Mesodermal cell (in vitro differentiated cells): ENCODE results near the gene SGO2.

Experiments used
- H3K27ac ChIP-seq: 2 replicates; pipeline ENCODE4 v1.7.0; 2013; ENCODE audit warnings: mild to moderate bottlenecking, low read depth, low read length, moderate library complexity; ENCODE audit not compliant: severe bottlenecking
- H3K36me3 ChIP-seq: 2 replicates; pipeline ENCODE4 v1.7.1; 2013; ENCODE audit warnings: mild to moderate bottlenecking, low read length, moderate library complexity; ENCODE audit not compliant: control insufficient read depth, insufficient read depth
- H3K4me1 ChIP-seq: one replicate; pipeline ENCODE4 v1.7.1; 2013; ENCODE audit warnings: mild to moderate bottlenecking, low read length; ENCODE audit not compliant: insufficient read depth, control insufficient read depth, poor library complexity, severe bottlenecking
- H3K4me3 ChIP-seq: 2 replicates; pipeline ENCODE4 v1.7.0; 2013; ENCODE audit warnings: low read length, control low read depth, mild to moderate bottlenecking; ENCODE audit not compliant: insufficient read depth, poor library complexity, severe bottlenecking; ENCODE audit errors: extremely low read depth
- H3K9me3 ChIP-seq: 2 replicates; pipeline ENCODE4 v1.7.1; 2013; ENCODE audit warnings: mild to moderate bottlenecking, low read length, moderate library complexity; ENCODE audit not compliant: control insufficient read depth
- WGBS, 2 experiments: methylation state at CpG; one replicate each; pipeline ENCODE4 v1.1.5; 2013; ENCODE audit warnings: missing lambda C conversion rate in 2 of 2; ENCODE audit not compliant: insufficient coverage in 2 of 2; 5-methylcytosine and 5-hydroxymethylcytosine counted together

Gene SGO2

GRCh38 chr2:200592406-200593075 lies 66.5 kb downstream of the SGO2 start:
- H3K4me1 ChIP-seq = no peaks in the 10 kb centered on the region
- no peak overlapping the region for H3K4me3 ChIP-seq
- 100% methylated on average over 1 of the region's 1 CpG for WGBS, 2 experiments
- H3K36me3 ChIP-seq = no peaks in the 10 kb centered on the region
- no peaks in the 10 kb centered on the region for H3K9me3 ChIP-seq
- no peak overlapping the region for H3K27ac ChIP-seq

- H3K36me3 ChIP-seq = no peaks in the 10 kb centered on the region
- no peaks in the 10 kb centered on the region for H3K9me3 ChIP-seq
- no peak overlapping the region for H3K4me3 ChIP-seq
- WGBS, 2 experiments = 77 to 80% methylated on average over 1 of the region's 1 CpG
- no peak overlapping the region for H3K27ac ChIP-seq
- no peaks in the 10 kb centered on the region for H3K4me1 ChIP-seq
Measured at GRCh38 chr2:200593905-200594304, 67.9 kb downstream of the SGO2 start.

- WGBS, 2 experiments = 66 to 84% methylated on average over 2 to 3 of the region's 3 CpGs
- H3K4me3 ChIP-seq = no peak overlapping the region
- peaks cover 6% of the 10 kb centered on the region for H3K4me1 ChIP-seq
- no peak overlapping the region for H3K27ac ChIP-seq
- H3K36me3 ChIP-seq = no peaks in the 10 kb centered on the region
- no peaks in the 10 kb centered on the region for H3K9me3 ChIP-seq
Measured at GRCh38 chr2:200595913-200596312, 69.9 kb downstream of the SGO2 start.

GRCh38 chr2:200596774-200597570 lies 71.0 kb downstream of the SGO2 start:
- Histone ChIP-seq H3K4me3 (no peak overlapping the region), H3K4me1 (peaks cover 8% of the 10 kb centered on the region), H3K27ac (no peak overlapping the region), H3K36me3 (no peaks in the 10 kb centered on the region), H3K9me3 (no peaks in the 10 kb centered on the region)
- 89 to 92% methylated on average over 2 to 3 of the region's 5 CpGs for WGBS, 2 experiments

- 100% methylated on average over 1 of the region's 3 CpGs; no CpG with 5 or more reads in 1 of the 2 experiments for WGBS, 2 experiments
- Histone ChIP-seq H3K9me3 (no peaks in the 10 kb centered on the region), H3K36me3 (no peaks in the 10 kb centered on the region), H3K27ac (no peak overlapping the region), H3K4me3 (no peak overlapping the region), H3K4me1 (peaks cover 17% of the 10 kb centered on the region)
Measured at GRCh38 chr2:200599206-200599605, 73.2 kb downstream of the SGO2 start.

GRCh38 chr2:200600549-200601225 lies 74.7 kb downstream of the SGO2 start:
- H3K27ac ChIP-seq = no peak overlapping the region
- no peak overlapping the region for H3K4me3 ChIP-seq
- peaks cover 18% of the 10 kb centered on the region for H3K4me1 ChIP-seq
- H3K36me3 ChIP-seq = no peaks in the 10 kb centered on the region
- WGBS, 2 experiments = 93 to 100% methylated on average over 3 to 4 of the region's 7 CpGs
- no peaks in the 10 kb centered on the region for H3K9me3 ChIP-seq

GRCh38 chr2:200602584-200602983 lies 76.6 kb downstream of the SGO2 start:
- 93 to 94% methylated on average over 3 of the region's 4 CpGs for WGBS, 2 experiments
- Histone ChIP-seq H3K4me1 (peaks cover 18% of the 10 kb centered on the region), H3K36me3 (no peaks in the 10 kb centered on the region), H3K9me3 (no peaks in the 10 kb centered on the region), H3K27ac (no peak overlapping the region), H3K4me3 (no peak overlapping the region)

- H3K36me3 ChIP-seq = no peaks in the 10 kb centered on the region
- no peaks in the 10 kb centered on the region for H3K9me3 ChIP-seq
- no peak overlapping the region for H3K27ac ChIP-seq
- 92% methylated on average over 2 of the region's 3 CpGs for WGBS, 2 experiments
- H3K4me3 ChIP-seq = no peak overlapping the region
- peaks cover 23% of the 10 kb centered on the region for H3K4me1 ChIP-seq
Measured at GRCh38 chr2:200603972-200604371, 78.0 kb downstream of the SGO2 start.

- WGBS, 2 experiments = 84 to 93% methylated on average over 3 of the region's 5 CpGs
- Histone ChIP-seq H3K27ac (no peak overlapping the region), H3K36me3 (no peaks in the 10 kb centered on the region)
Measured at GRCh38 chr2:200604571-200605255, 78.7 kb downstream of the SGO2 start.

GRCh38 chr2:200608341-200609027 lies 82.5 kb downstream of the SGO2 start:
- H3K9me3 ChIP-seq = no peaks in the 10 kb centered on the region
- H3K4me3 ChIP-seq = no peak overlapping the region
- H3K27ac ChIP-seq = no peak overlapping the region
- H3K36me3 ChIP-seq = no peaks in the 10 kb centered on the region
- peaks cover 21% of the 10 kb centered on the region for H3K4me1 ChIP-seq
- 80 to 90% methylated on average over 2 of the region's 3 CpGs for WGBS, 2 experiments

More at GRCh38 chr2:200604571-200605255, 78.7 kb downstream of the SGO2 start:
- Histone ChIP-seq H3K4me1 (peaks cover 30% of the 10 kb centered on the region), H3K4me3 (no peak overlapping the region), H3K9me3 (no peaks in the 10 kb centered on the region)
